Liver (tissue), 9 donors: ENCODE measurements around the gene TJP2. TPM values are rescaled to one million over a fixed set of nuclear protein-coding genes. Genes with fewer than 3 reads are reported as not detected.

Source experiments
- DNase-seq: peaks from one replicate; pipeline ENCODE4 v3.0.0-alpha.2; 2017; ENCODE audit warnings: low spot score
- H3K27ac ChIP-seq, 2 donors: one replicate each; pipeline ENCODE4 v1.7.0; 2013; ENCODE audit warnings: inconsistent platforms in 2 of 2, low read length in 2 of 2, control low read depth in 1 of 2, low read depth in 1 of 2, mild to moderate bottlenecking in 1 of 2
- H3K27me3 ChIP-seq, 4 donors: one replicate each; pipeline versions ENCODE4 v1.6.1 to v1.7.0; 2013; ENCODE audit warnings: low read length in 3 of 4, inconsistent platforms in 1 of 4, mild to moderate bottlenecking in 1 of 4, moderate library complexity in 1 of 4; ENCODE audit not compliant: control insufficient read depth in 4 of 4, insufficient read depth in 4 of 4
- H3K36me3 ChIP-seq, 4 donors: one replicate each; pipeline versions ENCODE4 v1.6.1 to v1.7.0; 2013; ENCODE audit warnings: low read length in 3 of 4, mild to moderate bottlenecking in 3 of 4, low read depth in 1 of 4, moderate library complexity in 1 of 4; ENCODE audit not compliant: control insufficient read depth in 4 of 4, insufficient read depth in 3 of 4
- H3K4me1 ChIP-seq, 4 donors: one replicate each; pipeline versions ENCODE4 v1.6.1 to v1.7.0; 2013; ENCODE audit warnings: low read length in 3 of 4, mild to moderate bottlenecking in 3 of 4, moderate library complexity in 1 of 4; ENCODE audit not compliant: control insufficient read depth in 4 of 4, insufficient read depth in 4 of 4
- H3K4me3 ChIP-seq, 3 donors: one replicate each; pipeline versions ENCODE4 v1.6.1 to v1.7.0; 2013; ENCODE audit warnings: low read length in 3 of 3, control low read depth in 1 of 3, low read depth in 1 of 3, mild to moderate bottlenecking in 1 of 3
- H3K9ac ChIP-seq, 2 donors: one replicate each; pipeline ENCODE4 v1.7.0; 2013; ENCODE audit warnings: low read length in 2 of 2, mild to moderate bottlenecking in 2 of 2, moderate library complexity in 2 of 2, control low read depth in 1 of 2, low read depth in 1 of 2
- H3K9me3 ChIP-seq, 4 donors: one replicate each; pipeline versions ENCODE4 v1.6.1 to v1.7.0; 2013; ENCODE audit warnings: low read length in 3 of 4; ENCODE audit not compliant: control insufficient read depth in 4 of 4
- EGR1 ChIP-seq, 2 donors: IDR thresholded peaks; 2 replicates each; pipeline ENCODE4 v1.6.1; 2016 to 2018; ENCODE audit warnings: antibody characterized with exemption in 2 of 2, low read depth in 2 of 2
- FOXA1 ChIP-seq: IDR thresholded peaks from 2 replicates; pipeline ENCODE4 v1.6.1; 2016; ENCODE audit warnings: antibody characterized with exemption
- FOXA2 ChIP-seq: IDR thresholded peaks from 2 replicates; pipeline ENCODE4 v1.6.1; 2016; ENCODE audit warnings: antibody characterized with exemption
- GABPA ChIP-seq, 2 donors: IDR thresholded peaks in 1 of 2; conservative IDR thresholded peaks in 1 of 2; 2 replicates each; pipeline ENCODE4 v1.6.1; 2016; ENCODE audit warnings: antibody characterized with exemption in 2 of 2, mild to moderate bottlenecking in 1 of 2, moderate library complexity in 1 of 2
- NR2F2 ChIP-seq: IDR thresholded peaks from 2 replicates; pipeline ENCODE4 v1.6.1; 2016; ENCODE audit warnings: antibody characterized with exemption
- RAD21 ChIP-seq, 2 donors: IDR thresholded peaks; 2 replicates each; pipeline ENCODE4 v1.6.1; 2016; ENCODE audit warnings: antibody characterized with exemption in 2 of 2, mild to moderate bottlenecking in 2 of 2
- REST ChIP-seq: IDR thresholded peaks from 2 replicates; pipeline ENCODE4 v1.6.1; 2016; ENCODE audit warnings: antibody characterized with exemption, mild to moderate bottlenecking
- RXRA ChIP-seq, 2 donors: IDR thresholded peaks; 2 replicates each; pipeline ENCODE4 v1.6.1; 2017 to 2018; ENCODE audit warnings: antibody characterized with exemption in 2 of 2, mild to moderate bottlenecking in 1 of 2
- ZBTB33 ChIP-seq: IDR thresholded peaks from 2 replicates; pipeline ENCODE4 v1.6.1; 2016; ENCODE audit warnings: antibody characterized with exemption
- WGBS: extraction: QIAGEN DNeasy Blood & Tissue Kit; methylation state at CpG from one replicate; pipeline ENCODE4 v1.1.7; 2013; 5-methylcytosine and 5-hydroxymethylcytosine counted together
- polyA plus RNA-seq, 2 donors: library from polyadenylated mRNA; stranded (reverse) in 1 of 2; unstranded in 1 of 2; fragments of 200-250 nt in 1 of 2; fragments of >200 nt in 1 of 2; fragmentation: Nextera tagmentation in 1 of 2; extraction: Ambion mirVana in 1 of 2; gene quantifications; one replicate each; pipeline versions ENCODE4 v1.2.1 to v1.2.3, GENCODE V29; 2013 to 2015
- total RNA-seq, 2 donors: library from RNA; depleted of rRNA; stranded (reverse); fragments of >200 nt; gene quantifications; one replicate each; pipeline ENCODE4 v1.2.3, GENCODE V29; 2014
- donor health status: healthy.
- donor health status: healthy.
- donor health status: healthy.
- donor health status: healthy.
- donor health status: healthy.

Gene TJP2
- total and polyA plus RNA-seq, 4 donors: 23.2 to 74.0 (median 32.6) TPM

- H3K36me3 ChIP-seq: peaks cover 0 to 4% (median 1%) of the 10 kb centered on the region in 4 donors
- H3K9ac ChIP-seq: no peak overlapping the region
- 81% methylated on average over 4 of the region's 4 CpGs for WGBS
- H3K4me1 ChIP-seq: peaks cover 0 to 62% (median 48%) of the 10 kb centered on the region in 4 donors
- TF ChIP-seq REST: no peak
- TF ChIP-seq RXRA (IDR thresholded peaks at IDR 0.05): peak in 1 of 2 donors; percentile 6
- TF ChIP-seq EGR1 (IDR thresholded peaks at IDR 0.05; ENCODE audit: low read depth in 2 of 2): no peak
- no peak for TF ChIP-seq FOXA2
- TF ChIP-seq NR2F2: no peak
- H3K27ac ChIP-seq: no peak overlapping the region
- no peak for DNase-seq
- H3K4me3 ChIP-seq: no peak overlapping the region
- no peaks in the 10 kb centered on the region for H3K9me3 ChIP-seq
- no peaks in the 10 kb centered on the region for H3K27me3 ChIP-seq
Observed at GRCh38 chr9:69197687-69198086, 23.6 kb downstream of the TJP2 start.

- Histone ChIP-seq H3K4me1 (peaks cover 0 to 52% (median 42%) of the 10 kb centered on the region in 4 donors), H3K36me3 (peaks cover 0 to 4% (median 1%) of the 10 kb centered on the region in 4 donors), H3K27me3 (no peaks in the 10 kb centered on the region), H3K4me3 (no peak overlapping the region), H3K27ac (no peak overlapping the region), H3K9ac (no peak overlapping the region), H3K9me3 (no peaks in the 10 kb centered on the region)
- TF ChIP-seq EGR1 (IDR thresholded peaks at IDR 0.05; ENCODE audit: low read depth in 2 of 2) (no peak), FOXA2 (no peak), RAD21 (IDR thresholded peaks at IDR 0.05) (no peak), FOXA1 (no peak), NR2F2 (no peak), GABPA (IDR thresholded peaks at IDR 0.05 in 1 of 2, conservative IDR thresholded peaks at IDR 0.05 in 1 of 2) (no peak), REST (no peak), ZBTB33 (no peak)
- 48% methylated on average over 7 of the region's 7 CpGs for WGBS
- no peak for DNase-seq
Observed at GRCh38 chr9:69198521-69199220, 24.6 kb downstream of the TJP2 start.
